Measurements from ENCODE around the gene MGLL.

MGLL gene

DNA sequence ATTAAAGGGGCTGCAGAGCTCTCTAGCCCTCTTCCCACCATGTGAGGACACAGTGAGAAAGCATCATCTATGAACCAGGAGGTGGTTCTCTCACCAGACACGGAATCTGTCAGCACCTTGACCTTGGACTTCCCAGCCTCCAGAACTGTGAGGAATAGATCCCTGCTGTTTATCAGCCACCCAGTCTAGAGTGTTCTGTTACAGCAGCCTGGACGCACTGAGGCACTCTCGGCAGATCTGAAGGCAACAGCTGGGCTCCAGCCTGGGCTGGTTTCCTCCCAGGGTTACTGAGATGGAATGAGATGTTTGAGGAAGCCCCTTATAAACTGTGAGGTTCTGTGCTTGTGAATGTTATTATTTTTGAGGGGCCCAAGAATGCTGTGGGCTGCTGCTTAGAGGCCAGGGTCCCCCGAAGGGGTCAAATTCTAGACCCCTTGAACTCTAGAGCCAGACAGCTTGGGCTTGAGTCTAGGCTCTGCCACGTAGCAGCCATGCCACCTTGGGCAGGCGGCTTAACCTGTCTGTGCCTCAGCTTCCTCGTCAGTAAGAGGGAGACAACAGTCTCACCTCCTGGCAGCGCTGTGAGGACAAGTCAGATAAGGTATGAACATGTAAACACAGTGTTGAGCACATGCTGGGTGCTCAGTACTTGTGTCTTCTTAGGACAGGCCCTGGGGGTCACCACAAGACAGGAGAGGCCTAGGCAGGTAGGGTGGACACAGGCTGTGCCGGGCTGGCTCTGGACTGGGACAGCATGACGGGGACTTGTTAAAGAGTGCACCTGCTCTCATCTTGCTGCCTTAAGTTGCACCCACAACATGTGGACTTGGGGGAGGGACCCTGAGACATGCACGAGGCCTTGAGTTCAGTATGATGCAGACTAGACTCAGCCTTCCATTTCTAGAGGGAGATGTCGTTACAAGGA, 49.2 kb downstream of the MGLL start:
- peak overlapping the region; percentile 94 for H3K27ac ChIP-seq (replicated peaks)
- no peak for TF ChIP-seq SPI1 (IDR thresholded peaks at IDR 0.05; ENCODE audit: borderline replicate concordance, low read depth)
- H3K4me3 ChIP-seq (replicated peaks; ENCODE audit: insufficient read depth, low read length): no peak overlapping the region
- H3K27me3 ChIP-seq (ENCODE audit: insufficient read depth, poor library complexity, severe bottlenecking): no peaks in the 10 kb centered on the region
- DNase-seq (ENCODE audit: low read depth in 1 of 2, low spot score in 1 of 2): no peak

DNA sequence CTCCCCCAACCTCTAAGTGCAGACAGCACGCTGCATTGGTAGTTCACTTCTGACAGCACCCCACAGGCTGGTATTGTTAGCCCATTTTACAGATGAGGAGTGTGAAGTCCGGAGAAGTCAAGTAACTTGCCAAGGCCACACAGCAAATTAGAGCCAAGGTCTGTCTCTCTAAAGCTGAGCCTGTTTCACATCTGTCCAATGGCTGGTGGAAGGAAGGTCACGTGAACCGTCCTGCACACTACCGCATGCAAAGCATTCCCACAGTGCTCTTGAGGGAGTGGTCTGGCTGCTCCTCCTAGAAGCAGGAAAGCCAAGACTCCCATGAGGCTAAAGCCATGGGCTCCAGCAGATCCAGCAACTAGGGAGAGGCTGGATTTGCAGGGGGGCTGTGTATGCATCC, 50.0 kb downstream of the MGLL start:
- Histone ChIP-seq H3K27ac (replicated peaks) (peak overlapping the region; percentile 94), H3K27me3 (ENCODE audit: insufficient read depth, poor library complexity, severe bottlenecking) (no peaks in the 10 kb centered on the region), H3K4me3 (replicated peaks; ENCODE audit: insufficient read depth, low read length) (no peak overlapping the region)
- no peak for TF ChIP-seq SPI1 (IDR thresholded peaks at IDR 0.05; ENCODE audit: borderline replicate concordance, low read depth)
- TF ChIP-seq, protein P1, sequence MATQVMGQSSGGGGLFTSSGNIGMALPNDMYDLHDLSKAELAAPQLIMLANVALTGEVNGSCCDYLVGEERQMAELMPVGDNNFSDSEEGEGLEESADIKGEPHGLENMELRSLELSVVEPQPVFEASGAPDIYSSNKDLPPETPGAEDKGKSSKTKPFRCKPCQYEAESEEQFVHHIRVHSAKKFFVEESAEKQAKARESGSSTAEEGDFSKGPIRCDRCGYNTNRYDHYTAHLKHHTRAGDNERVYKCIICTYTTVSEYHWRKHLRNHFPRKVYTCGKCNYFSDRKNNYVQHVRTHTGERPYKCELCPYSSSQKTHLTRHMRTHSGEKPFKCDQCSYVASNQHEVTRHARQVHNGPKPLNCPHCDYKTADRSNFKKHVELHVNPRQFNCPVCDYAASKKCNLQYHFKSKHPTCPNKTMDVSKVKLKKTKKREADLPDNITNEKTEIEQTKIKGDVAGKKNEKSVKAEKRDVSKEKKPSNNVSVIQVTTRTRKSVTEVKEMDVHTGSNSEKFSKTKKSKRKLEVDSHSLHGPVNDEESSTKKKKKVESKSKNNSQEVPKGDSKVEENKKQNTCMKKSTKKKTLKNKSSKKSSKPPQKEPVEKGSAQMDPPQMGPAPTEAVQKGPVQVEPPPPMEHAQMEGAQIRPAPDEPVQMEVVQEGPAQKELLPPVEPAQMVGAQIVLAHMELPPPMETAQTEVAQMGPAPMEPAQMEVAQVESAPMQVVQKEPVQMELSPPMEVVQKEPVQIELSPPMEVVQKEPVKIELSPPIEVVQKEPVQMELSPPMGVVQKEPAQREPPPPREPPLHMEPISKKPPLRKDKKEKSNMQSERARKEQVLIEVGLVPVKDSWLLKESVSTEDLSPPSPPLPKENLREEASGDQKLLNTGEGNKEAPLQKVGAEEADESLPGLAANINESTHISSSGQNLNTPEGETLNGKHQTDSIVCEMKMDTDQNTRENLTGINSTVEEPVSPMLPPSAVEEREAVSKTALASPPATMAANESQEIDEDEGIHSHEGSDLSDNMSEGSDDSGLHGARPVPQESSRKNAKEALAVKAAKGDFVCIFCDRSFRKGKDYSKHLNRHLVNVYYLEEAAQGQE (IDR thresholded peaks at IDR 0.05; ENCODE audit: insufficient replicate concordance, low read depth): no peak
- TF ChIP-seq, protein P2, sequence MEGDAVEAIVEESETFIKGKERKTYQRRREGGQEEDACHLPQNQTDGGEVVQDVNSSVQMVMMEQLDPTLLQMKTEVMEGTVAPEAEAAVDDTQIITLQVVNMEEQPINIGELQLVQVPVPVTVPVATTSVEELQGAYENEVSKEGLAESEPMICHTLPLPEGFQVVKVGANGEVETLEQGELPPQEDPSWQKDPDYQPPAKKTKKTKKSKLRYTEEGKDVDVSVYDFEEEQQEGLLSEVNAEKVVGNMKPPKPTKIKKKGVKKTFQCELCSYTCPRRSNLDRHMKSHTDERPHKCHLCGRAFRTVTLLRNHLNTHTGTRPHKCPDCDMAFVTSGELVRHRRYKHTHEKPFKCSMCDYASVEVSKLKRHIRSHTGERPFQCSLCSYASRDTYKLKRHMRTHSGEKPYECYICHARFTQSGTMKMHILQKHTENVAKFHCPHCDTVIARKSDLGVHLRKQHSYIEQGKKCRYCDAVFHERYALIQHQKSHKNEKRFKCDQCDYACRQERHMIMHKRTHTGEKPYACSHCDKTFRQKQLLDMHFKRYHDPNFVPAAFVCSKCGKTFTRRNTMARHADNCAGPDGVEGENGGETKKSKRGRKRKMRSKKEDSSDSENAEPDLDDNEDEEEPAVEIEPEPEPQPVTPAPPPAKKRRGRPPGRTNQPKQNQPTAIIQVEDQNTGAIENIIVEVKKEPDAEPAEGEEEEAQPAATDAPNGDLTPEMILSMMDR (IDR thresholded peaks at IDR 0.05; ENCODE audit: insufficient read depth, low read length): no peak
- TF ChIP-seq POLR2AphosphoS5 (IDR thresholded peaks at IDR 0.05; ENCODE audit: low read depth): no peak
- TF ChIP-seq GABPA (IDR thresholded peaks at IDR 0.05; ENCODE audit: low read depth): no peak
- DNase-seq (ENCODE audit: low read depth in 1 of 2, low spot score in 1 of 2): no peak

DNA sequence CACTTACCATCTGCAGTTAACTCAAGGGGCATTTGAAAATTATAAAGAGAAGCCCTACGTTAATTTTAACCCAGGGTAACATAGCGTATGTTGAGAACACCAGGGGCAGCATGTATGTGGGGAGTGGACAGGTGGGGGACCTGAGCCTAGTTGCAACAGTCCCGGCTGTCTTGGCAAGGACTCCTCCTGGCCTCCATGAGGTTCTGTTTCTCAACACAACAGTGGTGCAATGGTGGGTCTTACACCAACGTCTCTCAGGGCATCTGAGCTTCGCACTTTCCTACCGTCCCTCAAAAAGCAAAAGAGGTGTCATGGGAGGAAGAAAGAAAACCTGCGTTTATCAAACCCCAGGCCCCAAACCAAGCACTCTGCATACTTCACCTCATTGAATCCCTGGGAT, 50.6 kb downstream of the MGLL start:
- DNase-seq (ENCODE audit: low read depth in 1 of 2, low spot score in 1 of 2): peak in 1 of 2 experiments; percentile 88
- peak overlapping the region; percentile 94 for H3K27ac ChIP-seq (replicated peaks)

DNA sequence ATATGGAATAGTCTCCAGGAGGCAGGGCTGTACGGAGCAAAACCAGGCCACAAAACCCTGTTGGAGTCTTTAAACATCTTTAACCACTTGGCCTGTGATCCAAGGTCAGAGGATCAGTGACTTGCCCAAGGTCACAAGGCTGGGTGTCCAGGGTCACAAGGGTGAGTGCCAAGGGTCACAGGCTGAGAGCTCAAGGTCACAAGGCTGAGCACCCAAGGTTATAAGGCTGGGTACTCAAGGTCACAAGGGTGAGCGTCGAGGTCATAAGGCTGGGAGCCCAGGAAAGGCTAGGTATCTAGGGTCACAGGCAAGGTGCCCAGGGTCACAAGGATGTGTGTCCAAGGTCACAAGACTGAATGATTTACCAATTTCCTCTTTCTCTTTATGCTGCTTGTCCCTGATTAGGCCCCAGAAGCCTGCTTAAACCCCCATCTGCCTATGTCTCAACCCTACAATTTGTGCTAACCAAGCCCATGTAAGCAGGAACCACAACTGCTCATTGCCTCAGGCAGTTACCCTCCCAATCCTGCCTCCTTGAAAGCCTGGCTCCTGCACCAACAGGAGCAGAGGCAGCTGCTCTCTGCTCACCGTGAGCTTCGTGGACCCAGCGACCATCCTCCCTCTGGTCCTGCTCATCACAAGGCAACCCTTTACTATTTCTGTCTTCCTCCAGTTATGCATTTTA, 51.5 kb downstream of the MGLL start:
- Histone ChIP-seq H3K27ac (replicated peaks) (peak overlapping the region; percentile 94), H3K4me3 (replicated peaks; ENCODE audit: insufficient read depth, low read length) (no peak overlapping the region), H3K27me3 (ENCODE audit: insufficient read depth, poor library complexity, severe bottlenecking) (no peaks in the 10 kb centered on the region)
- TF ChIP-seq GABPA (IDR thresholded peaks at IDR 0.05; ENCODE audit: low read depth): no peak
- peak; percentile 76 for TF ChIP-seq POLR2AphosphoS5 (IDR thresholded peaks at IDR 0.05; ENCODE audit: low read depth)
- TF ChIP-seq, protein P1 (IDR thresholded peaks at IDR 0.05; ENCODE audit: insufficient replicate concordance, low read depth): no peak
- TF ChIP-seq SPI1 (IDR thresholded peaks at IDR 0.05; ENCODE audit: borderline replicate concordance, low read depth): peak; percentile 33; the same call in 1 of the 2 replicates
- DNase-seq (ENCODE audit: low read depth in 1 of 2, low spot score in 1 of 2): peak; percentile 60 to 96

More for the DNA sequence above, 50.6 kb downstream of the MGLL start:
- Histone ChIP-seq H3K4me3 (replicated peaks; ENCODE audit: insufficient read depth, low read length) (no peak overlapping the region), H3K27me3 (ENCODE audit: insufficient read depth, poor library complexity, severe bottlenecking) (no peaks in the 10 kb centered on the region)
- no peak for TF ChIP-seq SPI1 (IDR thresholded peaks at IDR 0.05; ENCODE audit: borderline replicate concordance, low read depth)
- TF ChIP-seq, protein P1 (IDR thresholded peaks at IDR 0.05; ENCODE audit: insufficient replicate concordance, low read depth): no peak
- peak; percentile 37; the same call in 1 of the 2 replicates for TF ChIP-seq POLR2AphosphoS5 (IDR thresholded peaks at IDR 0.05; ENCODE audit: low read depth)

Data from HL-60 (cell line).